NB4 (cell line): Measurements from ENCODE around the gene SCN8A.
"Not testable (repeated sequence)": the region's sequence is repeated elsewhere in the genome, so short reads cannot be mapped to it uniquely, and the experiment has no call there.

ENCODE experiments used
- DNase-seq: peaks from one replicate; pipeline ENCODE4 v3.0.0; 2010; ENCODE audit warnings: low read depth
- H3K4me3 ChIP-seq: one replicate; pipeline ENCODE4 v1.5.1; 2011; ENCODE audit warnings: mild to moderate bottlenecking, low read depth, low read length, moderate library complexity
- CTCF ChIP-seq: IDR thresholded peaks from one replicate; pipeline ENCODE4 v1.5.1; 2012; ENCODE audit warnings: low read depth, low read length
- MAX ChIP-seq: IDR thresholded peaks from 2 replicates; pipeline ENCODE4 v1.6.1; 2011; ENCODE audit warnings: low read depth, low read length
- MYC ChIP-seq: IDR thresholded peaks from 2 replicates; pipeline ENCODE4 v1.6.1; 2011; ENCODE audit warnings: low read depth, low read length
- POLR2A ChIP-seq: IDR thresholded peaks from 2 replicates; pipeline ENCODE4 v1.6.1; 2011; ENCODE audit warnings: mild to moderate bottlenecking; ENCODE audit not compliant: insufficient read length; ENCODE audit errors: extremely low read depth

The SCN8A gene

GRCh38 chr12:51825216-51825615, 234.2 kb downstream of the SCN8A start:
- no peak for DNase-seq

GRCh38 chr12:51826881-51827280, 235.8 kb downstream of the SCN8A start:
- no peak for TF ChIP-seq POLR2A
- TF ChIP-seq CTCF = no peak
- TF ChIP-seq MAX = no peak
- TF ChIP-seq MYC = no peak

More at GRCh38 chr12:51825216-51825615, 234.2 kb downstream of the SCN8A start:
- H3K4me3 ChIP-seq = no peak overlapping the region
- TF ChIP-seq CTCF = no peak
- TF ChIP-seq MYC = no peak
- no peak for TF ChIP-seq MAX
- no peak for TF ChIP-seq POLR2A

GRCh38 chr12:51827925-51828818, 237.1 kb downstream of the SCN8A start:
- peak; percentile 44 for DNase-seq
- no peak overlapping the region for H3K4me3 ChIP-seq
- TF ChIP-seq MYC = no peak
- no peak for TF ChIP-seq MAX
- no peak for TF ChIP-seq CTCF
- TF ChIP-seq POLR2A = no peak

More at GRCh38 chr12:51826881-51827280, 235.8 kb downstream of the SCN8A start:
- DNase-seq = no peak
- H3K4me3 ChIP-seq = no peak overlapping the region

- H3K4me3 ChIP-seq = no peak overlapping the region
- no peak for DNase-seq
- TF ChIP-seq MAX (no peak), POLR2A (no peak), MYC (no peak), CTCF (no peak)
These were observed 238.0 kb downstream of the SCN8A start for GRCh38 chr12:51829011-51829481.

DNA sequence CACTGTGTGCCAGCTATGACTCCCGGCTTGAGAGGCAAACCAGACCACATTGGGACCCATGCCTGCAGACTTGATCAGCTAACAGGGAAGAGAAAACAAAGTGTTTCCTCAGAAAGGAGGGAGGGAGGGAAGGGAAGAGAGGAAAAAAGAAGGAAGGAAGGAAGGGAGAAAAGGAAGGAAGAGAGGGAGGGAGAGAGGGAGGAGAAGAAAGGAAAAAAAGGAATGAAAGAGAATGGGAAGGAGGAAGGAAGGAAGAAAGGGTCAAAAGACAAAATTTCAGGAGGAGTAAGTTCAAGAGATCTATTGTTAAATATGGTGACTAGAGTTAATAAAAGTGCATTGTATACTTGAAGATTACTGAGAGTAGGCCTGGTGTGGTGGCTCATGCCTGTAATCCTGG, 238.6 kb downstream of the SCN8A start:
- DNase-seq = no peak
- no peak overlapping the region for H3K4me3 ChIP-seq
- TF ChIP-seq POLR2A = no peak
- TF ChIP-seq MAX = no peak
- no peak for TF ChIP-seq MYC
- no peak for TF ChIP-seq CTCF

DNA sequence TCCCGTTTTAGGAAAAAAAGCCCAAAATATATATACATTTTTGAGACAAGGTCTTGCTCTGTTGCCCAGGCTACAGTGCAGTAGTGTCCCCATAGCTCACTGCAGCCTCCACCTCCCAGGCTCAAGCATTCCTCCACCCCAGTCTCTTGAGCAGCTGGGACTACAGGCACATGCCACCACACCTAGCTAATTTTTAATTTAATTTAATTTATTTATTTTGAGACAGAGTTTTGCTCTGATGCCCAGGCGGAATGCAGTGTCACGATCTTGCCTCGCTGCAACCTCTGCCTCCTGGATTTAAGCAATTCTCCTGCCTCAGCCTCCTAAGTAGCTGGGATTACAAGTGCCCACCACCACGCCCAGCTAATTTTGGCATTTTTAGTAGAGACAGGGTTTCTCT, 240.8 kb downstream of the SCN8A start:
- not testable (repeated sequence) for H3K4me3 ChIP-seq, DNase-seq
